Epithelial cell of proximal tubule (primary cell): ENCODE data around the gene LRRC9. TPM values are rescaled to one million over a fixed set of nuclear protein-coding genes. Genes with fewer than 3 reads are reported as not detected.

Experiments
- DNase-seq: peaks from one replicate; pipeline ENCODE4 v3.0.0-alpha.2; 2011; ENCODE audit warnings: low read depth
- H3K4me3 ChIP-seq: 2 replicates; pipeline ENCODE4 v1.5.1; 2011; ENCODE audit warnings: low read depth, mild to moderate bottlenecking, low read length
- total RNA-seq: library from RNA; depleted of rRNA; stranded (reverse); fragments of >200 nt; gene quantifications from 2 replicates; pipeline ENCODE4 v1.2.3, GENCODE V29; 2015
- TF ChIP-seq, protein P1 (sequence below): conservative IDR thresholded peaks from 2 replicates; pipeline ENCODE4 v1.5.1; 2012; ENCODE audit warnings: low read depth, mild to moderate bottlenecking, low read length

LRRC9 gene
- total RNA-seq, 1 donor from 2014 or later: 0.23 TPM

DNA sequence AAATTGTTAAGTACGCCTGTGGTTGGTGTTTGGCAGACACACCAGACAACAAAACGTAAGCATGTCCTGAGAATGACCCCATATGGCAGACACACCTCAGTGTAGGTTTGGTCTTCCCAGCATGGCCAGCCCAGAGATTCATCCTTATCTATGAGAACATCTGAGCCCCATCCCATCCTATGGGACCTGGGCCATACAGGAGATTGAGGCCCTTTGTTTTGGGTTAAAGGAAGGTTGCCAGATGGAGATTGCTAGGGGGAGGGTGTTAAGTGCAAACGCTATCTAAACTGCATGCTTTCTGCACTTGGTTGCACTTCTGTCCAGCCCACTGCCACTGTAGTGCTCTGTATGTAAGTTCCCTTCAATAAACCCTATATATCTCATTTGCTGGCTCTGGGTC lies 167.7 kb downstream of the LRRC9 start:
- no peak overlapping the region for H3K4me3 ChIP-seq
- TF ChIP-seq, protein P1, sequence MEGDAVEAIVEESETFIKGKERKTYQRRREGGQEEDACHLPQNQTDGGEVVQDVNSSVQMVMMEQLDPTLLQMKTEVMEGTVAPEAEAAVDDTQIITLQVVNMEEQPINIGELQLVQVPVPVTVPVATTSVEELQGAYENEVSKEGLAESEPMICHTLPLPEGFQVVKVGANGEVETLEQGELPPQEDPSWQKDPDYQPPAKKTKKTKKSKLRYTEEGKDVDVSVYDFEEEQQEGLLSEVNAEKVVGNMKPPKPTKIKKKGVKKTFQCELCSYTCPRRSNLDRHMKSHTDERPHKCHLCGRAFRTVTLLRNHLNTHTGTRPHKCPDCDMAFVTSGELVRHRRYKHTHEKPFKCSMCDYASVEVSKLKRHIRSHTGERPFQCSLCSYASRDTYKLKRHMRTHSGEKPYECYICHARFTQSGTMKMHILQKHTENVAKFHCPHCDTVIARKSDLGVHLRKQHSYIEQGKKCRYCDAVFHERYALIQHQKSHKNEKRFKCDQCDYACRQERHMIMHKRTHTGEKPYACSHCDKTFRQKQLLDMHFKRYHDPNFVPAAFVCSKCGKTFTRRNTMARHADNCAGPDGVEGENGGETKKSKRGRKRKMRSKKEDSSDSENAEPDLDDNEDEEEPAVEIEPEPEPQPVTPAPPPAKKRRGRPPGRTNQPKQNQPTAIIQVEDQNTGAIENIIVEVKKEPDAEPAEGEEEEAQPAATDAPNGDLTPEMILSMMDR: no peak
- DNase-seq: no peak

DNA sequence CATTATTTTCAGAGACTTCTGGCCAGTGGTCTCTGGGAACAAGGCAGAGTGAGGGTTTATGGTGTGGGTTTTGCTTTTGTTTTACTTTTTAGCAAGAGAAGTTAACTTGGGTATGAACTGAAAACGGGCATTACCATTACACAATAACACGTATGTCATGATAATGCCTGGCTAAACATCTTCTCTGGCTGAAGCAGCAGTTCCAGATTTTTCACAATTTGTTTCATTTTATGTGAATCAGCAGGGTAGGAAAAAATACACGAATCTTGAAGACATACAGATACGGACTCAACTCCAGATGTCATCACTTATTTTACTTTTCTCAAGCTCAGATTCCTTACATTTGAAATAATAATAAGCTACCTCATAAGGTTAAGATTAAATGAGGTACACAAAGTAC lies 169.3 kb downstream of the LRRC9 start:
- DNase-seq: no peak
- H3K4me3 ChIP-seq: no peak overlapping the region
- TF ChIP-seq, protein P1: no peak

DNA sequence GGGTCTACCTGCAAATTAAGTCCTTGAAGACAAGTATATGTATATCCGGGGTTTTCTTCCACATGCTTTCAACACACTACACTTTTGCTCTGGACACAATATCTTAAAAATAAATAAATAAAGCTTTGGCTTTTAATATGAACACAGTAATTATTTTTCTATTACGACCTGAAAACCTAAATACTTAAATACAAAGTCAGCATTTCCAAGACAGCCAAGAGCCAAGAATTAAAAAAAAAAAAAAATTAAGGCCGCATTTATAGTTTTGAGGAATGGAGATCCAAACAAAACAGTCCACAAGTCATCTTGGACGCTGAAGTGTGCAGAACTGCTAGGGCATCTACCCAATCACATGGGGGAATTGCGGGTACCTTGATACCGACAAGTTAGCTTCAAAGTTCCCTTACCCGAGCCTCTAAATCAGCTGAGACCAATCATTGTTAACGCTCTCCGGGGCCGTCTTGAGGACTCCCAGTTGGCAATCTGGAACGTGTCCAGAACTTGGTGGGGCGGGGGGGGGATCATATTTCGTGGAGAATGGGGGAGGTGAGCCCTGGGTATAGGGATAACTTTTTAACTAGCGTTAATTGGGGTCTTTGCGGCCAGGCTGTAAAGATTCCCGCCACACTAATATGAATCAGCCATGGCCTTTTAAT lies 171.0 kb downstream of the LRRC9 start:
- no peak for DNase-seq
- peak overlapping the region; percentile 89 for H3K4me3 ChIP-seq
- TF ChIP-seq, protein P1: no peak

DNA sequence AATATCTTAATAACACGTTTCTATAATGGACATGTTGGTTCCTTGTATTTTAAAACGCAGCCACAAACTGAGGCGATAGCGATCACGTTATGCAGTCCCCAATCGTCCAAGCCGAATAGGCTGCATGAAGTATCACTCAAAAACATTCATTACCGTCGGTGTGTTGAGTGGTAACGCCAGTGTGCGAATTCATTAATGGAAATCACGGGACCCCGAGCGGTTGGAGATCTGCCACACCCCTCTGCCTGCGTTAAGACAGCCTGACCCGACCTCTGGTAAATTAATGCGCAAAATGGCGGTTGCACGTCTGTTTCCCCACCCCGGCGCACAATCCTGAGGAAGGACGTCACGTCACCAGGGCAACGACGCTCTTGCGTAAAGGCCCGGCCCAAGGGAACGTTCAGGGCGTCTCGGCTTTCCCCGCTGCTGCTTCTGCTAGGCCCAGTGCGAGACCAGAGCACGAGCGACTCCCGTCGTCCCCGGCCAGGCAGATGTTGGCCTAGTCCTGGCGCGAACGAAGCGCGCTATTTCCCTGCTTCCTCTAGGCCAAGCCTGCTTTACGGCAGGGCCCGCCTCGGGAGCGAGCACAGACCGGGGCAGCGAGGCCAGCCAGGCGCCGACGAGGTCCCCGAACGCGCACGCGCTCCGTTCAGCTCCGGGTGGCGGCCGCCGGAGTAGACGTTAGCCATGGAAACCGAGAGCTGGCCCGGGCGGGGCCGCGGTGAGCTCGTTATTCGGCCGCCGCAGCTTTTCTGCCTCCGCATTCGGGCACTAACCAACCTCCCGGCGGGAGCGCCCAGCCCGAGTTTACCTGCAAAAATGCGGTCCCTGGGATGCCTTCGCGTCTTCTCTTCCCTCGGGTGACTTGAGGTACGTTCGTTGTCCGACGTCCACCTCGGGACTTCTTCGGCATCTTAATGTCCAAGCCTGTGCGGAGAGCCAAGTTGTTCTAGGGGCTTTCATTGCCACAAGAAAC lies 171.9 kb downstream of the LRRC9 start, which contains the start of gene PCNX4:
PCNX4 (plus strand) TSS at position 374 of the 976 bp plus-strand sequence. CDS start 15,716 bp downstream, outside the sequence.
- DNase-seq: peak; percentile 80
- TF ChIP-seq, protein P1: no peak
- H3K4me3 ChIP-seq: peak within 1 kb of the TSS; percentile 89

DNA sequence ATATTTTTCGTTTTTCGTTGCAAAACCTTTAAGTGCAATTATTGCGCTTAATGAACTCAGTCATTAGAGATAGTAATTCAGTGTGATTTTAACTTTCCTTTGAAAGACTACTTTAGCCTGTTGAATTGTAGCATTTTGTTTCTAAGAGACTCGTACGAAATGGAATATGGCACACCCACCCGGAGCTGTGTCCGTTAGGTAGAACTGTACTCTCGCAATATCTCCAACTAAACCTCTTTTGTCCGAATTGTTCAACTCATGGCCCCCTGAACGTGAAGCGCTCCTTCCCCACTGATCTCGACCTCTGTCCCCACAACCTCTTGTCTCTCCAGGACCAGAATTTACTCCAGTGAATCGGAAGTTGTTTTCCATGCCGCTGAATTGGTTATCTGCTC lies 172.6 kb downstream of the LRRC9 start:
- TF ChIP-seq, protein P1: no peak
- H3K4me3 ChIP-seq: peak overlapping the region; percentile 89
- DNase-seq: no peak

DNA sequence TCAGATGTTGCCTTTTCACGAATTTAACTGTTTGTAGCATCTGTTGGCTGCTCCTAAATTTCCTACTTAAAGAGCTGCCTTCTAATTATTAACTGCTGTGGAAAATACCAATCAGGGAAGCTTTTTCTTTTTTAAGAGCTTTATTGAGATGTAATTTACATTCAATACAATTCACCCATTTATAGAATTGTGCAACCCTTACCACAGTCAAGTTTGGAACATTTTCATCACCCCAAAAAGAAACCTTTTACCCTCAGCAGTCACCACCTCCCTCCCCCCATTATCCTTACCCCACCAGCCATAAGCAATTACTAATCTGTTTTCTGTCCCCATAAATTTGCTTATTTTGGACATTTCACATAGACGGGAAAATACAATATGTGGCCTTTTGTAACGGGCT lies 173.1 kb downstream of the LRRC9 start:
- TF ChIP-seq, protein P1: no peak
- DNase-seq: no peak

More for the DNA sequence above, 173.1 kb downstream of the LRRC9 start:
- H3K4me3 ChIP-seq: peak overlapping the region; percentile 89
